ENCODE data around the gene COL28A1. TPM values are rescaled to one million over a fixed set of nuclear protein-coding genes. Genes with fewer than 3 reads are reported as not detected.

COL28A1 gene
- total RNA-seq, 1 donor from 2014 or later: 1.8 TPM

- H3K27me3 Mint-ChIP-seq (ENCODE audit: low read depth): no peaks in the 10 kb centered on the region
- no peak overlapping the region for H3K27ac Mint-ChIP-seq
- no peak for TF ChIP-seq CTCF (IDR thresholded peaks at IDR 0.05; ENCODE audit: unreplicated experiment)
- no peak for DNase-seq (ENCODE audit: low spot score in 2 of 2, unreplicated experiment in 2 of 2)
- no peaks in the 10 kb centered on the region for H3K36me3 Mint-ChIP-seq
- H3K9me3 Mint-ChIP-seq: no peaks in the 10 kb centered on the region
- H3K4me1 Mint-ChIP-seq: no peaks in the 10 kb centered on the region
- no peak overlapping the region for H3K4me3 Mint-ChIP-seq
Measured at GRCh38 chr7:7370076-7370475, 165.6 kb downstream of the COL28A1 start.

GRCh38 chr7:7369134-7369533 is 166.5 kb downstream of the COL28A1 start:
- Mint-ChIP-seq H3K27ac (no peak overlapping the region), H3K4me3 (no peak overlapping the region), H3K9me3 (peaks cover 4% of the 10 kb centered on the region), H3K4me1 (no peaks in the 10 kb centered on the region), H3K27me3 (ENCODE audit: low read depth) (no peaks in the 10 kb centered on the region), H3K36me3 (no peaks in the 10 kb centered on the region)
- no peak for DNase-seq (ENCODE audit: low spot score in 2 of 2, unreplicated experiment in 2 of 2)
- TF ChIP-seq CTCF (IDR thresholded peaks at IDR 0.05; ENCODE audit: unreplicated experiment): no peak

GRCh38 chr7:7354674-7355073 is 181.0 kb downstream of the COL28A1 start:
- no peaks in the 10 kb centered on the region for H3K27me3 Mint-ChIP-seq (ENCODE audit: low read depth)
- no peak overlapping the region for H3K4me3 Mint-ChIP-seq
- DNase-seq (ENCODE audit: low spot score in 2 of 2, unreplicated experiment in 2 of 2): no peak
- no peak for TF ChIP-seq CTCF (IDR thresholded peaks at IDR 0.05; ENCODE audit: unreplicated experiment)
- H3K4me1 Mint-ChIP-seq: peaks cover 10% of the 10 kb centered on the region
- H3K36me3 Mint-ChIP-seq: no peaks in the 10 kb centered on the region
- peak overlapping the region; percentile 52 for H3K27ac Mint-ChIP-seq
- H3K9me3 Mint-ChIP-seq: no peaks in the 10 kb centered on the region

- Mint-ChIP-seq H3K4me3 (no peak overlapping the region), H3K27ac (no peak overlapping the region), H3K9me3 (no peaks in the 10 kb centered on the region), H3K27me3 (ENCODE audit: low read depth) (no peaks in the 10 kb centered on the region), H3K4me1 (peaks cover 10% of the 10 kb centered on the region), H3K36me3 (no peaks in the 10 kb centered on the region)
- TF ChIP-seq CTCF (IDR thresholded peaks at IDR 0.05; ENCODE audit: unreplicated experiment): no peak
- DNase-seq (ENCODE audit: low spot score in 2 of 2, unreplicated experiment in 2 of 2): no peak
Measured at GRCh38 chr7:7352845-7353244, 182.8 kb downstream of the COL28A1 start.

- no peak for TF ChIP-seq CTCF (IDR thresholded peaks at IDR 0.05; ENCODE audit: unreplicated experiment)
- no peak overlapping the region for H3K4me3 Mint-ChIP-seq
Measured at GRCh38 chr7:7351832-7352231, 183.8 kb downstream of the COL28A1 start.

GRCh38 chr7:7351156-7351555 is 184.5 kb downstream of the COL28A1 start:
- H3K27ac Mint-ChIP-seq: no peak overlapping the region
- H3K36me3 Mint-ChIP-seq: no peaks in the 10 kb centered on the region
- TF ChIP-seq CTCF (IDR thresholded peaks at IDR 0.05; ENCODE audit: unreplicated experiment): no peak
- H3K9me3 Mint-ChIP-seq: no peaks in the 10 kb centered on the region
- no peak overlapping the region for H3K4me3 Mint-ChIP-seq
- DNase-seq (ENCODE audit: low spot score in 2 of 2, unreplicated experiment in 2 of 2): no peak
- H3K4me1 Mint-ChIP-seq: peaks cover 16% of the 10 kb centered on the region
- H3K27me3 Mint-ChIP-seq (ENCODE audit: low read depth): no peaks in the 10 kb centered on the region

More at GRCh38 chr7:7351832-7352231, 183.8 kb downstream of the COL28A1 start:
- H3K36me3 Mint-ChIP-seq: no peaks in the 10 kb centered on the region
- no peak for DNase-seq (ENCODE audit: low spot score in 2 of 2, unreplicated experiment in 2 of 2)
- no peaks in the 10 kb centered on the region for H3K27me3 Mint-ChIP-seq (ENCODE audit: low read depth)
- H3K9me3 Mint-ChIP-seq: no peaks in the 10 kb centered on the region
- no peak overlapping the region for H3K27ac Mint-ChIP-seq
- H3K4me1 Mint-ChIP-seq: peaks cover 13% of the 10 kb centered on the region
